ENCODE results near the gene DDX51.

DDX51 gene

GRCh38 chr12:132144115-132144809 lies at the start of gene DDX51, which contains the start of gene NOC4L:
DDX51 (minus strand) TSS chr12:132144319; CDS start chr12:132144296, 23 bp downstream.
NOC4L (plus strand) TSS chr12:132144457; CDS start chr12:132144489, 32 bp downstream.
- DNase-seq, result peak; percentile 94 to 96

GRCh38 chr12:132191715-132192553 lies 47.8 kb upstream of the DDX51 start:
- no peak for DNase-seq

GRCh38 chr12:132190834-132191500 lies 46.8 kb upstream of the DDX51 start:
- no peak for DNase-seq

GRCh38 chr12:132190012-132190755 lies 46.1 kb upstream of the DDX51 start:
- DNase-seq, result no peak

- DNase-seq, result peak; percentile 95 to 96
Measured at GRCh38 chr12:132189378-132190011, 45.4 kb upstream of the DDX51 start.

- no peak for DNase-seq
Measured at GRCh38 chr12:132188916-132189325, 44.8 kb upstream of the DDX51 start.

GRCh38 chr12:132188451-132188901 lies 44.4 kb upstream of the DDX51 start:
- DNase-seq, result no peak

GRCh38 chr12:132187646-132188450 lies 43.7 kb upstream of the DDX51 start:
- DNase-seq, result no peak

- DNase-seq, result peak in 1 of 2 donors; percentile 31
Measured at GRCh38 chr12:132186857-132187620, 42.9 kb upstream of the DDX51 start.

GRCh38 chr12:132186208-132186856 lies 42.2 kb upstream of the DDX51 start:
- no peak for DNase-seq

GRCh38 chr12:132185705-132186104 lies 41.6 kb upstream of the DDX51 start:
- DNase-seq, result peak; percentile 37 to 59

- DNase-seq, result no peak
Measured at GRCh38 chr12:132182711-132183365, 38.7 kb upstream of the DDX51 start.

GRCh38 chr12:132182206-132182710 lies 38.1 kb upstream of the DDX51 start:
- no peak for DNase-seq

GRCh38 chr12:132181570-132182200 lies 37.6 kb upstream of the DDX51 start:
- no peak for DNase-seq

GRCh38 chr12:132180648-132181546 lies 36.8 kb upstream of the DDX51 start:
- no peak for DNase-seq

- no peak for DNase-seq
Measured at GRCh38 chr12:132179431-132180362, 35.6 kb upstream of the DDX51 start.
